Stimulated activated CD8-positive, alpha-beta memory T cell treated with anti-CD3 and anti-CD28 coated beads, Interleukin-12 subunit alpha, Interleukin-12 subunit beta, amount 100 ng/mL, for 1 hour (primary cell): ENCODE results near the gene CYP27B1.
A peak's percentile ranks its signal among the peaks of the same experiment; 100 is the strongest.

ENCODE experiments used
- DNase-seq: peaks from one replicate; pipeline ENCODE4 v3.0.0-alpha.2; 2020; ENCODE audit warnings: low read depth

The CYP27B1 gene

DNA sequence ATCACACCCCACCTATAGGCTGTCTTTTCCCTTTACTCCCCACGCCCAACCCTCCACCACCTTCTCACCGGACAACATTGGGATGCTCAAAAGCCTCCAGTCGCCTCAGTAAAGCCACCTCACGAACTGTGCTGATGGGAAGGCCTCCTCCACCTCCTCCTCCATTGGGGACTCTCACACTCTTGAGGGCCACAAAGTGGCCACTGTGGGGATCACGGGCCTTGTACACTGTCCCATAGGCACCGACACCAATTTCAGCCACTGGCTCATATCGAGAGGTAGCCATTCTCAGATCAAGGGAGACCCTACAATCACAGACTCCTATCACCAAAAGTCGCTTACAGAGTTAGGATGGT is 15.5 kb downstream of the CYP27B1 start:
- DNase-seq = no peak

DNA sequence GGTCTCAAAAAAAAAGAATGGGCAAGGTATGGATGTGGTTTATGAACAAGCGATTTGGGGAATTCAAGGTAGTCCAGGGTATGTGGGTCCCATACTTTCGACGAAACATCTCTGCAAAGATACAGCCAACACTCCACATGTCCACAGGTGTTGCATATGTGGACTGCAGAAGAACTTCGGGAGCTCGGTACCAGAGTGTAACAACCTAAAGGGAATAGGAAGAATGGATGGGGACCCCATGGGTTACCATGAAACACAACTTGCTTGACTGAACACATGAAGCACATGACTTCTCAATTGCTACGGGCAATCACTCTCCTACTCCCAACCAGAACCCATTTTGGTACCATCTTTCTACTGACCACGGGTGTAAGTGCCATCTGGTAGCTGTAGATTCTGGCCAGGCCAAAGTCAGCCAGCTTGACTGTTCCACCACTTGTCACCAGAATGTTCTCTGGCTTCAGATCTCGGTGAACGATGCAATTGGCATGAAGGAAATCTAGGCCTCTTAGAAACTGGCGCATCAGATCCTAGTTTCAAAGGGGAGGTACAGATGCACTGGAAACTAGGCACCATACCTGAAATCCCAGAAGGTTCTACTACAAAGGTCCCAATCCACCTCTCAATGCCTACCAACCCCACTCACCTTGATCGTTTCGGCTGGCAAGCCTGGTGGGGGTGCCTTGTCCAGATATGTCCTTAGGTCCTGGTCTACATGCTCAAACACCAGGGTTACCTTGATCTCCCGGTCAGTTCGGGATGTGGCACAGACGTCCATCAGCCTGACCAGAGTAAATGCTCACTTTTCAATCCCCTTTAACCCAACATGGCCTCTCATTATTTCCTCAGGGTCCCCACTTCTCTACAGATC is 16.1 kb downstream of the CYP27B1 start:
- no peak for DNase-seq

DNA sequence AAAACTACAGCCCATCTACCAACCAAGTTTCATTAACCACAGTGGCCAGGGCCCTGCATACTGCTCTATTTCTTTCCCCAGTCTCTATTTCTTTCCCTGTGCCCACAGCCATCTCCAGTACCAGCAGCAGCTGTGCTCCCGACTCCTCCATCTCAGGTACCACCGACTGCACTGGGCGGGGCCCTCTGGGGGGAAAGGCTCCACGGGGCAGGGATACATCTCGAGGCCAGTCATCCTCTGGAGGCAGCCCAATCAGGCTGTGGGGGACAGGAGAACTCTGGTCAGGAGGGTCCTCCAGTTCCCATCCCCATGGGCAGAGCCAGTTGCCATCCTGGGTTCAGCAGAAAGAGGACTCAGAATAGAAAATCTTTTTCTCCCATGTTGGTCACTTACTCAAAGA is 17.8 kb downstream of the CYP27B1 start:
- no peak for DNase-seq

DNA sequence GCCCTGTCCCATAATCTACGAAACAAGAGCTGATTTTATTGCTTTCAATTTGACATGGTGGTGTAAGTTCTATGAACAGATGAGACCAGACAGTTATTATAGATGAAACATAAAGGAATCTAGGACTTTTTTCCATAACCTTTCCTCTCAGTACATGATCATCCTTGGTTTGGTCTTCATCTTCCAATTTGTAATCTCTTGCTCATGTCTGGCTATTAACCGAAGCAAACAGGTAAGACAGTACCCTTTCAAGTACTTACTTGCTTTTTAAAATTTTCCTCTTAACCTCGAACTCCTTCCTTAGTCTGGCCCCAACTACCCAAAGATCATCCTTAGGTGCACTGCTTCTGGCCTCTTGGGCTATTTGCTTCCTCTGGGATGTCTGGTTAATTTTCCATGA is 20.9 kb downstream of the CYP27B1 start:
- no peak for DNase-seq

DNA sequence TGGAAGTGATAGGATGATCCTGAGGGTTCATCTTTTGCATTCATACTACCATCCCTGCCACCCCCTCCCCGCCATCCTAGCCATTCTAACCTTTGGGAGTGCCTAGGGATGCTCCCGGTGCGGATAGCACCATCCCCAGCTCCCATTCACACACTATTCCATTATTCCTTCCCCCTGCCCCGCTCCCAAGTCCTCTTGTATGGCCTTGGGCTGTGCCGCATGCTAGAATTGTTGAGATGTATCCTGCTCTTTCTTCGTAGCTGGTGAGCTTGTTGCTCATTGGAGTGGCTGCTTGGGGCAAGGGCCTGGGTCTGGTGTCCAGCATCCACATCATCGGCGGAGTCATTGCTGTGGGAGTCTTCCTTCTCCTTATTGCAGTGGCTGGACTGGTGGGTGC is 21.4 kb downstream of the CYP27B1 start:
- no peak for DNase-seq

DNA sequence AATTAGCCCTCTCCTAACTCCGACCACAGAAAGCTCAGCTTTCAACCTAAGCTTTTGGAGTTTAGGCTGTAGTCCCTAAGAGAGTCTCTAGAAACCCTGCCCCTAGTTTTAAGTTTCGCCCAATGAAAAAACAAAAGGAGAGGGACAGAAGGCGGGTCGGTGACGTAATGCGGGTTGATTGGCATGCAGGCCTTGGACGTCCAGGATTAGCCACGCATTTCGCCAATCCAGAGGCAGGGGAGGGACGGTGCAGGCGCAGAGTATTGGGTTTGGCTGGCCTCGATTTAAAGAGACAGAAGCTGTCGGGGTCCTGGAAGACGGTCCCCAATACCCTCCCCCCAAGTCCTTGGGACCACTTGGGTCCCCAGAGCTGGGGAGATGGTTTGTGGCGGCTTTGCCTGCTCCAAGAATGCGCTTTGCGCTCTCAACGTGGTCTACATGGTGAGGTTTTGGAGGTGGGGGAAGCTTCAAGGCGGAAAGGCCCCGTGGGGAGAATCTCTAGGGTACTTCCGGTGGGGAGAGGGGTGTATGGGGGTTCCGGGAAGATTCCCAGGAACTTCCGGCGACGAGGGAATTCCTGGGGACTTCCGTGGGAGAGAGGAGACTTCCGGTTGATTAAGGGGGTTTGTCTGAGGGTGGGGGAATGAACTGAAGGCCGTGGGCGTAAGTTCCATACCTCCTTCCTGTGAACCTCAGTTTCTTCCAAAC is 21.9 kb downstream of the CYP27B1 start, which contains the start of gene TSPAN31:
TSS of gene TSPAN31 (plus strand) at position 263 of the 708 bp plus-strand sequence. CDS start at position 379, 116 bp downstream.
- peak; percentile 92 for DNase-seq

DNA sequence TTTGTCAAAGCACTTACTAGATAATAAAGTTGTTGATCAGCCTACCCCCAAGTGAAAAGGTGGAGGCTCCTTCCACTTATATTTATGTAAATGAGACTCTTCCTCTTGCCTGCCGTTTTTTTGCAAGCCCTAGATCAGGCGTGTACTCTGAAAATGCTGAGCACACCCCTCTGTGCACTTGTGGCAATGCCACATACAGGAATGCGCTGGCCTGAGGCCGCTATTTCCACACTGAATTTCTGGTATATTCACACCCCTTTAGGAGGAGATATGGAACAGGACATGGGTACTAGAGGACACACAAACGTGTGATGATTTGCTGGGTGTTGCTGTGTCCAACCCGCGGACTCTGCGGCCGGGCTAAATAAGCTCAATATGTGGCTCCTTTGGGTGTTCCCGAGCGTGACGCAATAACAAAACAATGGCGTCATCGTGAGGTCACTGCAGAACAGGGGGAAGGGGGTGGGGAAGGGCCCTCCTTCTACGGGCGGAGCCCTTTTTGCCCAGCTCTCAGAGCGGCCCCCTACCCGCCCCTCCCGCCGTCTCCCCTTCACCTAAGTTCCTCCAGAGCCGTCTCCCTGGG is 22.6 kb downstream of the CYP27B1 start:
- DNase-seq = no peak

DNA sequence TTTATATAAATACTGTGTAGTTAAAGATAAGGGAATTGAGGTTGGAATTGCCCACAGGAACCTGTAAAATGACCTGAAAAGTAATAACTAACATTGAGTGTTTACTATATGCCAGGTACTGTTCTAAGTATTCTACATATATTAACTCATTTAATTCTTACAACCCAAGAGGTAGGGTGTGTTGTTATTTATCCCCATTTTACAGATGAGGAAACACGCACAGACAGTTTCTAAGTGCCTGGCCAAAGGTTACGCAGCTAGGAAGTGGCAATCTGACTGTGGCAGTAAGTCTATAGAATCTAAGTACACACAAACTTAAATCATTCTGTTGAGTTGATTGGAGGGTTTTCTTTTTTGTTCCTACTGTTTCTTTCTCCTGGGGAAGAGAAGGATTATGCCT is 23.1 kb downstream of the CYP27B1 start:
- DNase-seq = no peak

DNA sequence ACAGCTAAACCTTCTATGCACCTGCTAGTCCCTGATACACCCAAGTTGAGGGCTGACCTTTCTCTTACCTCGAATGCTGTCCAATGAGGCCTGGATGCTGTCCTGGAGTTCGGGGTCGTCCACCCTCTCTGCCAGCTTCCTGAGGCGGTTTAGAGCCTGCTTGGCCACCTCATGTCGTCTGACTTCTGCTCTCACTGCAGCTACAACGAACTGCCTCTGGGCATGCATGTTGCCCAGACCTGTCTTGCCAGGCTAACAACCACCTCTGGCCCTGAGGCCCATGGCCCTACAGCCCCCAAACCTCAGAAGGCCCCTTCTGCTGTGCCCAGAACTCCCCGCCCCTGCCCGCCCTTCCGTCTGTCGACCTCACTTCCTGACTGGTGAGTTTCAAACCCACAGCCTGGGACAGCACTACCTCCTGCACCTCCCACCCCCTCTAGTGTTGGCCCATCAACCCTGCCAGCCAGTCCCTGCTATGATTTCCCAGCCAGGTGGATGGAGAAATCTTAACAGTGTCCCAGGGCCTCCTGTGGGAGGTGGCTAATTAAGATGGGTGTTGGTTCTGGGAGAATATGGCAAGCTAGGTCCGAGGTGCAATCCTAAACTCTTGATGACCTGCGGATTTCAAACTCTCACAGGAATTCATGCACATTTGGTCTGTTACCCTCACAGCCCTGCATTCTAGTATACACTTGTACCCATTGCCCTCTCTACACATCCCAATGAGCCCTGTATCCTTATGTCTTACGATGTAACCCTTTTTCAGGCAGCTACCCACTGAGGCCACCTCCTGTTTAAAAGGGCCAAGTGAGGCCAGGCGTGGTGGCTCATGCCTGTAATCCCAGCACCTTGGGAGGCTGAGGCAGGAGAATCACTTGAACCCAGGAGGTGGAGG is 24.8 kb downstream of the CYP27B1 start:
- DNase-seq = peak; percentile 62

DNA sequence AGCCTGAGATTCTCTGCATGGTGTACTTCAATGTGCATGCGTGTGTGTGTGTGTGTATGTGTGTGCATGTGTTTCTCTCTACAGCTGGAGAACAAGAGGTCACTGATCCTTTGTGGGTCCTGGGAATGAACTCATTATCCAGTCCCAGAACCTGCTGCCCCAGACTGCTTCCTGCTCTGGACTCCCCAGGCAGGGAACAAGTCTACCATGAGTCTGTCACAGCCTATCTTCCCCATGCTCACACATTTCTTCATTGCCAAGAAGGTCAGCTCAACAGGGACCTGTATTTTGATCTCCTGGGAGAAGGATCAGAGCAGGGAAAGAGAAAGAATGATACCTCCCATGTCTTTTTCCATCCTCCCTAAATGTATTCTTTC is 25.5 kb downstream of the CYP27B1 start:
- DNase-seq = no peak

DNA sequence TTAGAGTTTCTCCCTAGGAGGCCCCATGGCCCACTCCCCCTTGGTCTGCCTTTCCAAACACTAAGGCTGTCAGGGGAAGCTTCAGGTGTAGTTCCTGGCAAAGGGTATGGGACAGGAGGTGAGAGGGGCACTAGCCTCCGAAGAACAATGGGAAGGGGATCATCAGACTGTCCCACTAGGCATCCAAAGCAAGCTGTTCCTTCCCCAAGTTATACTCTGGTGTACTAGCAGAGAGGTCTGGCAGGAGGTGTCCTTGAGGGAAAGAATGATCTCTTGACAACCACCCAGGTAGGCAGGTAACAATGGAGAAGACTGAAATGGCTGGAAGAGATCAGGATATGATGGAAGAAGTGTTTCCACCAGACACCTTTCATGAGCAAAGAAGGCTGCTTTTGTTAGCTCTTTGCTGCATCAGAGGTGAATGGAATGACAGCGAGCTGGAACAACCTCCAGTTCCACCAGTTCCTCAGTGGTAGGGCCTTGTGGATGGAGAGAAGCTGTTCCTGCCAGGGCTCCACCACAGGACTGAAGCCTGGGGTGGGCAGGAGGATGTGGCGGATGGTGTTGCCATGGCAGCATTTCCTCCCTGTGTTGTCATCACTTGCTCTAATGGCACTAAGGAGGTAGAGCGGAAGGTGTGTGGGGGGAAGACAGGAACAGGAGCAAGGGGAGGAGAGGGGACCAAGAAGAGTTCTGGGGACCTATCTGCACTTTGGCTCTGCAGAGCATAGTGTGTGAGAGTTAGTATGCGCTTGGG is 26.0 kb downstream of the CYP27B1 start:
- DNase-seq = peak; percentile 72

DNA sequence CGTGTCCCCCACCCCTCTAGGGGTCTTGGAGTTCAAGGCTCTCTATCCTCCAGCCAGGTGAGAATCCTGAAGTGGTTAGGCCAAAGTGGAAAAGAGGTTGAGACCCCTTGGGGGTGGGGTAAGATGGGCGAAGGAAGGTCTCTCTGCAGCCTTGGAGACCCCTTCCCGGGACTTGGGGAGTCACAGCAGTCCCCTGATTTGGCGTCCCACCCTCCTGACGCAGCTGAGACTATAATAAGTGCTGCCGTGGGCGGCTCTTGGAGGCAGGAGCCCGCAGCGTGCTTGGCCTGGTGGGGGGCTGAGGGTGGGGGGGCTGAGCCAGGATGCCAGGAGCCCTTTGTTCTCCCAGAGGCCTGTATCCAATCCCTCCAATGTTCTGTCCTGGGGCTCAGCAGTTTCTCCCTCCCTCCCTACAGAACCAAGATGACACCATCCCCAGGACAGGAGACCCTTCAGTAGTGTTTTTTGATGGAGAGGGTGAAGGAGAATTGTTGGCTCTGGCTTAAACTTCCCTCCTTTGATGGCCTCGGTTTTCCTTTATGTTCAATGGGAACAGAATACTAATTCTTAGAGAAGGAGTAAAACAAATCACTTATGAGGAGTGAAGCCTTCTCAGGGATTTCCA is 26.9 kb downstream of the CYP27B1 start:
- no peak for DNase-seq

DNA sequence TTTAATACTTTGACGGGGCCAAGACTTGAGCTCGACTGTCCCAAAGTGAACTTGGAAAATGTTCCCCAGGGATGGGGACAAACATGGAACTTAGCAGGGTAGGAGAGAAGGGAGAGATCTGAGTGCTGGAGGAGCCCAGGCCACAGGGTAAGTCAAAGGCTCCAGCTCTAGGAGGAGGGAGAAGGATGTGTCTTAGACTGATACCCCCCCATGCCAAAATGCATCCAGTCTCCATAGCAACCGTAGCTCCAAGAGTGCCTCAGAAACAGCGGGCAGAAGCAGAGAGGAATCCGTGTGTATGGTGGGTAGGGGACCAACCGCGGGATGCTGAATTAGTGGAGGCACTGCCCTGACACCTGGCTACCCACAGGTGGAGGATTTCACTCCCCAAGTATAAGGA is 27.5 kb downstream of the CYP27B1 start:
- DNase-seq = no peak

DNA sequence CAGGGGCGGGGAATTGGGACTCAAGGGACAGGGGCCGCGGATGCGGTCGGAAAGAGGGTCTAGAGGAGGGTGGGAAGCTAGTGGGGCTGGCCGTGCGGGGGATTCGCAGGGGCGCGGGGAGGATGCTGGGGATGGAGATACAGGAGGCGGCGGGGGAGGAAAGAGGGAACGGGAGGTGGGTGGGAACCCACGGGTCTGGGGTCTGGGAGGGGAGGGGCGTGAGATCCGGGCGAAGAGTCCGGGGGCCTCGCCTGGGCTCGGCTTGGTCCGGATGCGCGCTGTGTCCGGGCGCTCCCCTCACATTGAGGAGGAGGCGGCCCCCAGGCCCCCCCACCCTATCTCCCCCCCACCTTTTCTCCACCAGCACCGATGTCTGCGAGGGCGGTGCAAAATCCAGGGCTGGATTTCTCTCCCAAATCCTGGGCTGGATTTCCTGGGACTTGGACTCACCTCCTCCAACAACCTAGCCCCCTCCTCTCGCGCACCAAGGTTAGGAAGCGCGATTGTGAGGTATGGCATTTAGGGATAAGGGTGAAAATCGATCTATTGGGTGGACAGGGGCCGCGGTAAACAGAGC is 28.1 kb downstream of the CYP27B1 start, which contains the start of gene AGAP2:
TSS of gene AGAP2 (minus strand) at position 82 of the 577 bp plus-strand sequence. CDS start 496 bp downstream, outside the sequence.
- no peak for DNase-seq

DNA sequence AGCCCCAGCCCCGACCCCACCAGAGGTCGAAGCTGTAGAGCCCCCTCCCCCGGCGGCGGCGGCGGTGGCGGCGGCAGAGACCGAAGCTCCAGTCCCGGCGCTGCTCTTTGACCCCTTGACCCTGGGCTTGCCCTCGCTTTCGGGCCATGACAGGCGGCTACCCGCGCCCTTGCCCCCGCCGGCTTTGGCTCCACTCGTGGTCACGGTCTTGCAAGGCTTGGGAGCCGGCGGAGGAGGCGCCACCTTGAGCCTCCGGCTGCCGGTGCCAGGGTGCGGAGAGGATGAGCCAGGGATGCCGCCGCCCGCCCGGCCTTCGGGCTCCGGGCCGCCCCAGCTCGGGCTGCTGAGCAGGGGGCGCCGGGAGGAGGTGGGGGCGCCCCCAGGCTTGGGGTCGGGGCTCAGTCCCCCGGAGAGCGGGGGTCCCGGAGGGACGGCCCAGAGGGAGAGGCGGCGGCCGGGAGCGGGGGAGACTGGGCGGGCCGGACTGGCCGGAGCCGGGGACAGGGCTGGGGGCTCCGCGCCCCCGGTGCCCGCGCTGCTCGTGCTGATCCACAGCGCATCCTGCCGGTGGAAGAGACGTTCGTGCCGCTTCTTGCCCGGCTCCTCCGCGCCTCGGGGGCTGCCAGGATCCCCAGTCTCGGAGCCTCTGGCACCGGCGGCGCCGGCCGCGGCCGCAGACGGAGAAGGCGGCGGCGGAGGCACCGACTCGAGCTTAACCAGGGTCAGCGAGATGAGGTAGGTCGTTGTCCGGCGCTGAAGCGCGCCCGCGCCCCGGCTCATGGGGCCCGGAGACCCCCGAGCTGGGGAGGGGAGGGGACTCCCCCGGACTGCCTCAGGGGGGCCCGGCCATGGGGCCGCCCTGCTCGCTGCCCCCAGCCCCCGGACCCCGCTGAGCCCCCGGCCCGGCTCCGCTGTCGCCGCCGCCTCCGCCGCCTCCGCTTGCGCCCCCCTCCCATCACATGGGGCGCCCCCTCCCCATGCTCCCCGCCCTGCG is 29.1 kb downstream of the CYP27B1 start:
- no peak for DNase-seq

DNA sequence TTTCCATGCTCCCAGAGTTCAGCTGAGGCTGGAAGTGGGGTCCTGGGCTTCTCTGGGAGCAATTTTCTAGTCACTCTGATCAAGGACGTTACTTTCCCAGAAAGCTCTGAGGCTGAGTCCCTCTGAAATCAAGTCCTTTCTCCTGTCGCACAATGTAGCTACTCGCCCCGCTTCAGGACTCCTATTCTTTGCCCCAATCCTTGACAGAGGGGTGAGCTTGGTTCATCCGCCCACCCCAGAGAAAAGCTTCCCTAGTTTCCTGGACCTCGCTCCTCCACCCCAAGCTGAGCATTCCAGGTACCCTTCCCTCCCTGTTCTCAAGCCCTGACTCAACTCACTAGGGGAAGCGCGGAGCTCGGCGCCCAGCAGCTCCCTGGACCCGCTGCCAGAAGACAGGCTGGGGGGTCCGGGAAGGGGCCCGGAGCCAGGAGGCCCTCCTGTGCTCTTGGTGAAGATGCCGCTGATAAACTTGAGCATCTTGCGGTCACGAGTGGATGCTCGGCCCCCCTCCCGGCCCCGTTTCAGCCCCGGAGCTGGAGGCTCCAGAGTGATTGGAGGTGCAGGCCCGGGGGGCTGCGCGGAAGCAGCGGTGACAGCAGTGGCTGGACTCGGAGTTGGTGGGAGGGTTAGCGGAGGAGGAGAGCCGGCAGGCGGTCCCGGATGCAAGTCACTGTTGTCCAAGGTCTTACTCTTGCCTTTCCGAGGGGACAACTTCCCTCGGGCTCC is 30.0 kb downstream of the CYP27B1 start:
- DNase-seq = no peak

DNA sequence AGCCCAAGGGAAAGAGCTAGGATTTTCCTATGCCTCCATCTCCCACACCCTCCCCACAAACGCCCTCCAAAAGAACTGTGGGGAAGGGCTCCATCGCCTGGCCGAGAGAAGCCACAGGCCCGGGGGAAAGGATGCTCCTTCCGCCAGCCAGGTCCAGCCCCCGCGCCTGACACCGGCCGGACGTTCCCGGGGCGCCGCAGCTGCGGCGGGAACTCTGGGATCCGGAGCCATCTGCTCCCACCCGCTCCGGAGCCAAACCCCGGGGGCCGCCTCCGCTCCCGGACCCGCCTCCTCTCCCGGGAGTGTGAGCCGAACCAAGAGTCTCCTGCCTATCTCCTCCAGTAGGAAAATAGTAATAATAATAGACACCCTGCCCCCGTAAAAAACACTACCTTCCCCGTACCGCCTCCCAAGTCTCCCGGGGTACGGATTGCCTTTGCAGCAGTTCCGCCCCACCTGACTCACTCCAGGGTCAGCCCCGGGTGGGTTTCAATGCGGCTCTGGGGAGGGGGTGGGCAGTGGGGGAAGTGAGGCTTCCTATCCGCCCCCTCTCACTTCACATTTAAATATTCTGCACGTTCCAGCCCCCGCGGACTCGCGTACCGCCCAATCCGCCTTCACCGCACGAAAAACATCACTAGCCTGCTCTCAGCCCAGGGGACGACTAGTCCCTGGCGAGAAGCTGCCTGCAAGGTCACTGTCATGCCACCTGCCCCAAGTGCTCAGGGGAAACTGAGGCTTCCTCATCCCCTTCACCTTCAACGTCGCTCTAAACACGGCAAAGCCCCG is 30.7 kb downstream of the CYP27B1 start:
- no peak for DNase-seq
